GM12878 (cell line): ENCODE results near the gene CCR7.

Experiments used
- BCL11A ChIP-seq: IDR thresholded peaks from 2 replicates; pipeline ENCODE4 v1.6.1; 2011; ENCODE audit warnings: low read depth, low read length
- KDM1A ChIP-seq: fragments of 200-600 bp; sonication (generic); IDR thresholded peaks from 2 replicates; pipeline ENCODE4 v1.6.1; 2016; ENCODE audit warnings: borderline replicate concordance
- SP1 ChIP-seq: IDR thresholded peaks from one replicate; pipeline ENCODE4 v1.6.1; 2011; ENCODE audit warnings: low read depth, low read length
- TCF12 ChIP-seq: IDR thresholded peaks from 2 replicates; pipeline ENCODE4 v1.6.1; 2011; ENCODE audit warnings: low read depth, mild to moderate bottlenecking, low read length
- TF ChIP-seq, protein P1 (sequence below): fragments of 450-650 bp; IDR thresholded peaks from 2 replicates; pipeline ENCODE4 v1.6.1; 2018; ENCODE audit warnings: borderline replicate concordance, mild to moderate bottlenecking; ENCODE audit not compliant: partially characterized antibody

DNA sequence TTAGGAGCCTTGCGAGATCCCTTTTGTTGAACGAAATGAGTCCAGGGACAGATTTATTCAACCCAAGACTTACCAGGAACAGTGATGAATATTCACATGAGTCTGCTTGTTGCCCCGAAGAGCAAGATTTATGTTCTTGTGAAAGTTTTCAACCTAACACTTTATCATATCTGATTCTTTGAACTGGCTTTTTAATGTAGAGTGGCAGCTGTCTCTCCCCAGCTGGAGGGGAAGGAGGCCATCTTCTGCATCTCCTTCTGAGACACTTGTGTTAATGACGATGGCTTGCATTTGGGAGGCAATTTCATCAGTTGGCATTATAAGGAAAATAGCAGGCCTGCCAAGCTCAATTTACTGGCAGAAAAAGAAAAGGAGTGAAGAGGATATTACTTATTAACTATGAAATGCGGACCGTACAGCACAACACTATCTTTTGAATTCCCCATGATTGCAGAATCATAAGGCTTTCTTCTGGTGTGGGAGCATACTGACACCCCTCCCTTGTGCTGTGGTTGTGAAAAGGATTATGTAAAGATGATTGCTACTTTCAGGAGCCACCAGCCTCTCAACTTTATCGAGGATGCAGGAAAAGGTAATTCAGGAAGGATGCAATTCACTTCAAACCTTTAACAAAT, 46.7 kb upstream of the CCR7 start:
- TF ChIP-seq TCF12 (no peak), BCL11A (no peak), KDM1A (no peak), SP1 (no peak)
- TF ChIP-seq, protein P1, sequence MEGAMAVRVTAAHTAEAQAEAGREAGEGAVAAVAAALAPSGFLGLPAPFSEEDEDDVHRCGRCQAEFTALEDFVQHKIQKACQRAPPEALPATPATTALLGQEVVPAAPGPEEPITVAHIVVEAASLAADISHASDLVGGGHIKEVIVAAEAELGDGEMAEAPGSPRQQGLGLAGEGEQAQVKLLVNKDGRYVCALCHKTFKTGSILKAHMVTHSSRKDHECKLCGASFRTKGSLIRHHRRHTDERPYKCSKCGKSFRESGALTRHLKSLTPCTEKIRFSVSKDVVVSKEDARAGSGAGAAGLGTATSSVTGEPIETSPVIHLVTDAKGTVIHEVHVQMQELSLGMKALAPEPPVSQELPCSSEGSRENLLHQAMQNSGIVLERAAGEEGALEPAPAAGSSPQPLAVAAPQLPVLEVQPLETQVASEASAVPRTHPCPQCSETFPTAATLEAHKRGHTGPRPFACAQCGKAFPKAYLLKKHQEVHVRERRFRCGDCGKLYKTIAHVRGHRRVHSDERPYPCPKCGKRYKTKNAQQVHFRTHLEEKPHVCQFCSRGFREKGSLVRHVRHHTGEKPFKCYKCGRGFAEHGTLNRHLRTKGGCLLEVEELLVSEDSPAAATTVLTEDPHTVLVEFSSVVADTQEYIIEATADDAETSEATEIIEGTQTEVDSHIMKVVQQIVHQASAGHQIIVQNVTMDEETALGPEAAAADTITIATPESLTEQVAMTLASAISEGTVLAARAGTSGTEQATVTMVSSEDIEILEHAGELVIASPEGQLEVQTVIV, result no peak
